GM12878 (cell line): Measurements from ENCODE around the gene KCNA1. TPM values are rescaled to one million over a fixed set of nuclear protein-coding genes. Genes with fewer than 3 reads are reported as not detected.

Experiments
- ATAC-seq: fragments of 200-7000 bp; cut with Tn5 transposase; 3 replicates; pipeline ENCODE4 v1.9.1; 2020; ENCODE audit warnings: mild to moderate bottlenecking, moderate library complexity
- BruUV-seq: library from RNA; stranded (reverse); fragments of 400-500 nt; replicated peaks from 2 replicates; lab custom pipeline; 2021; lab: Mats Ljungman, UMichigan
- CTCF ChIA-PET: fragments of 300-600 bp; sonication (Branson Sonifier 250); formaldehyde crosslinking; extraction: SDS; loops from one replicate; lab custom pipeline; 2021; ENCODE audit warnings: inconsistent platforms; lab: Yijun Ruan, JAX
- POLR2A ChIA-PET: fragments of 350-600 bp; formaldehyde crosslinking; extraction: SDS; loops from one replicate; lab custom pipeline; 2021; ENCODE audit warnings: inconsistent platforms; lab: Charles Lee
- RAD21 ChIA-PET: fragments of 300-600 bp; sonication (Branson Sonifier 250); formaldehyde crosslinking; loops from one replicate; lab custom pipeline; 2023; ENCODE audit warnings: antibody characterized with exemption; ENCODE audit not compliant: unreplicated experiment; lab: Charles Lee
- SMC1A ChIA-PET: fragments of 300-600 bp; sonication (Branson Sonifier 250); formaldehyde crosslinking; loops from one replicate; lab custom pipeline; 2023; ENCODE audit not compliant: unreplicated experiment, uncharacterized antibody; lab: Charles Lee
- DNase-seq: peaks from one replicate; pipeline ENCODE4 v3.0.0-alpha.2; 2011; ENCODE audit warnings: low read depth, low spot score
- FAIRE-seq: peaks from 3 replicates; lab custom pipeline; 2011; peaks lifted over from hg19 to GRCh38; lab: Jason Lieb, UNC
- H2AFZ ChIP-seq: 2 replicates; pipeline ENCODE4 v1.6.0; 2011; ENCODE audit warnings: low read depth, low read length, control low read depth; ENCODE audit not compliant: control insufficient read depth
- H3K27ac ChIP-seq: 2 replicates; pipeline ENCODE4 v1.5.1; 2011; ENCODE audit warnings: control low read depth; ENCODE audit not compliant: control insufficient read depth, insufficient read depth
- H3K27me3 ChIP-seq, 2 experiments: replicated peaks in 1 of 2; 2 replicates each; pipeline versions ENCODE4 v1.6.0 to v1.6.1; 2011; ENCODE audit warnings: low read length in 1 of 2; ENCODE audit not compliant: control insufficient read depth in 2 of 2, insufficient read depth in 2 of 2
- H3K36me3 ChIP-seq, 2 experiments: 2 replicates each; pipeline ENCODE4 v1.5.1; 2011; ENCODE audit warnings: low read length in 1 of 2; ENCODE audit not compliant: control insufficient read depth in 2 of 2, insufficient read depth in 2 of 2
- H3K4me1 ChIP-seq: 2 replicates; pipeline ENCODE4 v1.6.1; 2011; ENCODE audit warnings: mild to moderate bottlenecking, low read length, moderate library complexity, mixed read lengths; ENCODE audit not compliant: control insufficient read depth, insufficient read depth
- H3K4me2 ChIP-seq: 2 replicates; pipeline ENCODE4 v1.6.0; 2011; ENCODE audit warnings: control low read depth; ENCODE audit not compliant: control insufficient read depth, insufficient read depth
- H3K4me3 ChIP-seq: fragments of 200-600 bp; sonication (generic); 2 replicates; pipeline ENCODE4 v1.5.1; 2016
- H3K79me2 ChIP-seq: 2 replicates; pipeline ENCODE4 v1.6.0; 2011; ENCODE audit warnings: low read length; ENCODE audit not compliant: control insufficient read depth, insufficient read depth
- H3K9ac ChIP-seq: 2 replicates; pipeline ENCODE4 v1.8.0; 2011; ENCODE audit warnings: low read length, control low read depth, mixed read lengths; ENCODE audit not compliant: control insufficient read depth, insufficient read depth
- H3K9me3 ChIP-seq: replicated peaks from 3 replicates; pipeline ENCODE4 v1.5.1; 2011; ENCODE audit warnings: mild to moderate bottlenecking, low read length; ENCODE audit not compliant: control insufficient read depth, insufficient read depth
- H4K20me1 ChIP-seq: 2 replicates; pipeline ENCODE4 v1.6.0; 2011; ENCODE audit not compliant: control insufficient read depth, insufficient read depth
- BHLHE40 ChIP-seq, 2 experiments: fragments of 450-650 bp in 1 of 2; IDR thresholded peaks; 2 replicates each; pipeline ENCODE4 v1.6.1; 2011 to 2017; ENCODE audit warnings: low read depth in 2 of 2, borderline replicate concordance in 1 of 2, improper control_type of control experiment in 1 of 2, low read length in 1 of 2, mild to moderate bottlenecking in 1 of 2
- CBFB ChIP-seq: IDR thresholded peaks from 2 replicates; pipeline ENCODE4 v1.6.1; 2016; ENCODE audit warnings: antibody characterized with exemption, low read depth
- CBX5 ChIP-seq: sonication (generic); IDR thresholded peaks from 2 replicates; pipeline ENCODE4 v1.6.1; 2016; ENCODE audit warnings: low read depth, moderate library complexity, mild to moderate bottlenecking, inconsistent platforms
- CHD4 ChIP-seq: fragments of 200-600 bp; sonication (generic); IDR thresholded peaks from 2 replicates; pipeline ENCODE4 v1.6.1; 2016; ENCODE audit warnings: mild to moderate bottlenecking
- ETV6 ChIP-seq, 2 experiments: fragments of 450-650 bp in 1 of 2; IDR thresholded peaks in 1 of 2; conservative IDR thresholded peaks in 1 of 2; 2 replicates each; pipeline ENCODE4 v1.6.1; 2014; ENCODE audit warnings: antibody characterized with exemption in 1 of 2, borderline replicate concordance in 1 of 2, low read depth in 1 of 2, mild to moderate bottlenecking in 1 of 2, moderate library complexity in 1 of 2
- HDAC2 ChIP-seq: fragments of 200-600 bp; sonication (generic); IDR thresholded peaks from 2 replicates; pipeline ENCODE4 v1.6.1; 2017
- HDGF ChIP-seq: fragments of 450-650 bp; IDR thresholded peaks from 2 replicates; pipeline ENCODE4 v1.6.1; 2016; ENCODE audit warnings: antibody characterized with exemption
- NR2C2 ChIP-seq: IDR thresholded peaks from 2 replicates; pipeline ENCODE4 v1.6.1; 2011; ENCODE audit warnings: borderline replicate concordance, low read depth; ENCODE audit not compliant: control insufficient read depth, insufficient read length
- POLR2AphosphoS5 ChIP-seq: IDR thresholded peaks from 2 replicates; pipeline ENCODE4 v1.6.1; 2011; ENCODE audit warnings: mild to moderate bottlenecking, low read length, inconsistent platforms
- SUZ12 ChIP-seq: fragments of 200-600 bp; sonication (generic); IDR thresholded peaks from one replicate; pipeline ENCODE4 v1.6.1; 2018; ENCODE audit warnings: antibody characterized with exemption, mild to moderate bottlenecking; ENCODE audit not compliant: unreplicated experiment
- TARDBP ChIP-seq: IDR thresholded peaks from 2 replicates; pipeline ENCODE4 v1.6.1; 2016; ENCODE audit warnings: borderline replicate concordance
- ZBED1 ChIP-seq: IDR thresholded peaks from 2 replicates; pipeline ENCODE4 v1.6.1; 2016; ENCODE audit warnings: borderline replicate concordance
- ZZZ3 ChIP-seq: IDR thresholded peaks from 2 replicates; pipeline ENCODE4 v1.6.1; 2011; ENCODE audit warnings: low read depth; ENCODE audit not compliant: control insufficient read depth, insufficient read length
- WGBS: methylation state at CpG from one replicate; pipeline ENCODE4 v1.1.6; 2016; ENCODE audit warnings: low lambda C conversion rate; ENCODE audit not compliant: insufficient replicate concordance, insufficient coverage; ENCODE audit errors: missing lambda C conversion rate; 5-methylcytosine and 5-hydroxymethylcytosine counted together
- in situ Hi-C: fragments of 300-500 bp; cut with MboI; formaldehyde crosslinking; loops from 9 replicates; pipeline ENCODE4 v1.14.3; 2018; ENCODE audit warnings: mixed read lengths
- intact Hi-C: fragments of 100-400 bp; cut with micrococcal nuclease; formaldehyde crosslinking; loops from one replicate; pipeline ENCODE4 v1.14.2; 2022; ENCODE audit not compliant: unreplicated experiment
- polyA plus RNA-seq, 11 experiments: library from polyadenylated mRNA; depleted of rRNA in 4 of 11; unstranded in 6 of 11; stranded (reverse) in 5 of 11; fragments of >200 nt; fragmentation: Nextera tagmentation in 4 of 11; fragmentation: Illumina TruSeq in 1 of 11; extraction: Ambion mirVana in 4 of 11; extraction: Trizol in 1 of 11; gene quantifications; 1 replicate in 1 of 11; 2 replicates in 10 of 11; pipeline versions ENCODE4 v1.2.1 to v1.2.3, GENCODE V29; 2011 to 2016; ENCODE audit warnings: inconsistent platforms in 2 of 11, missing spikeins in 2 of 11, low read depth in 1 of 11
- total RNA-seq, 4 experiments: library from RNA; depleted of rRNA in 3 of 4; stranded (reverse); fragments of >200 nt in 3 of 4; fragmentation: Illumina TruSeq in 1 of 4; extraction: Trizol in 1 of 4; gene quantifications; 2 replicates each; pipeline versions ENCODE4 v1.2.1 to v1.2.3, GENCODE V29; 2013 to 2021
- TF ChIP-seq, protein P1 (sequence below): fragments of 450-650 bp; IDR thresholded peaks from 2 replicates; pipeline ENCODE4 v1.6.1; 2018; ENCODE audit warnings: borderline replicate concordance, mild to moderate bottlenecking; ENCODE audit not compliant: partially characterized antibody
- TF ChIP-seq, protein P2 (sequence below), 3 experiments: IDR thresholded peaks in 2 of 3; conservative IDR thresholded peaks in 1 of 3; 2 replicates each; pipeline ENCODE4 v1.5.1; 2011; ENCODE audit warnings: low read depth in 3 of 3, low read length in 3 of 3, mild to moderate bottlenecking in 3 of 3, control low read depth in 2 of 3, moderate library complexity in 2 of 3, inconsistent platforms in 1 of 3, mixed read lengths in 1 of 3; ENCODE audit not compliant: control insufficient read depth in 2 of 3, insufficient read depth in 1 of 3; ENCODE audit errors: extremely low read depth in 1 of 3
- TF ChIP-seq, protein P3 (sequence below): IDR thresholded peaks from 2 replicates; pipeline ENCODE4 v1.6.1; 2012; ENCODE audit warnings: low read depth, low read length, improper control_type of control experiment
- TF ChIP-seq, protein P4 (sequence below): fragments of 450-650 bp; IDR thresholded peaks from 2 replicates; pipeline ENCODE4 v1.6.1; 2017; ENCODE audit warnings: borderline replicate concordance

KCNA1 gene
- total and polyA plus RNA-seq, 10 of the 15 experiments (the other 5 are each of a cell fraction or from before 2014, with no cell fraction given) = 0.05 to 0.77 (median 0.33) TPM

DNA sequence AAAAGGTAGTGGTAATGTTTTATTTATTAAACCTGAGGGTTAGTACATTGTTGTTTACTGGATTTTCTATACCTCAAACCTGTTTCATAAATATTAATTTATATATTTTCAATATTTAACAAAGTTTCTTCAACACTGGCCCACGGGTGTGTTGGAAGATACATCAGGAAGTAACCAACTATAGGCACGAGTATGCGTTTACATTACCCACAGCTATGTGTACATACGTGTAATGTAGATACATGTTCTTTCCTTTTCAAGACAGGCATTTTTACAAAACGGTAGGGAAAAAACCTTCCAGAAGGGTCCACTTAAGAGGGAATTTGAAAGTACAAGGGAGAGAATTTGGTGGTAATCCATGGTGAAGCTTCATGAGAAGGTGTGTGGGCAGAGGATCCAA lies 17.8 kb upstream of the KCNA1 start (continued):
- TF ChIP-seq, protein P1, sequence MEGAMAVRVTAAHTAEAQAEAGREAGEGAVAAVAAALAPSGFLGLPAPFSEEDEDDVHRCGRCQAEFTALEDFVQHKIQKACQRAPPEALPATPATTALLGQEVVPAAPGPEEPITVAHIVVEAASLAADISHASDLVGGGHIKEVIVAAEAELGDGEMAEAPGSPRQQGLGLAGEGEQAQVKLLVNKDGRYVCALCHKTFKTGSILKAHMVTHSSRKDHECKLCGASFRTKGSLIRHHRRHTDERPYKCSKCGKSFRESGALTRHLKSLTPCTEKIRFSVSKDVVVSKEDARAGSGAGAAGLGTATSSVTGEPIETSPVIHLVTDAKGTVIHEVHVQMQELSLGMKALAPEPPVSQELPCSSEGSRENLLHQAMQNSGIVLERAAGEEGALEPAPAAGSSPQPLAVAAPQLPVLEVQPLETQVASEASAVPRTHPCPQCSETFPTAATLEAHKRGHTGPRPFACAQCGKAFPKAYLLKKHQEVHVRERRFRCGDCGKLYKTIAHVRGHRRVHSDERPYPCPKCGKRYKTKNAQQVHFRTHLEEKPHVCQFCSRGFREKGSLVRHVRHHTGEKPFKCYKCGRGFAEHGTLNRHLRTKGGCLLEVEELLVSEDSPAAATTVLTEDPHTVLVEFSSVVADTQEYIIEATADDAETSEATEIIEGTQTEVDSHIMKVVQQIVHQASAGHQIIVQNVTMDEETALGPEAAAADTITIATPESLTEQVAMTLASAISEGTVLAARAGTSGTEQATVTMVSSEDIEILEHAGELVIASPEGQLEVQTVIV = no peak
- TF ChIP-seq POLR2AphosphoS5 (no peak), CHD4 (no peak), TARDBP (no peak), CBFB (no peak), NR2C2 (no peak)

DNA sequence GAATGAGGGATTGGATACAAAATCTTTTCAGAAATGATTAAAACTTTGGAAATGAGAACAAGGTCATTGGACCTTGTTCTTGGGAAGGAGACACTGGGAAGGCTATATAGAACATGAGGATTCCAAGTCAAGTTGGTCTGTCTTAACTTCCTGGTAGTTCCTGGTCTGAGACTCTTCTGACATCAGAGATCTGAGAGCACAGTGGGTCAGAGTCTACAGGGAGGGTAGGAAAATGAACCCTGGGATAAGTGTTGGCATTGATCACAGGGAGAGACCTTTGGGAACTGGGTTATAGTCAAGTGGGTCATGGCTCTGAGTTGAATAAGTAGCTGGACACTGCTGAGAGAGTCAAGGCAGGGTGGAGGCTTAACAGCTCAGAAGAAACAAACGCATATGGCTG lies 17.3 kb upstream of the KCNA1 start:
- Histone ChIP-seq H3K4me3 (no peak overlapping the region), H3K27ac (no peak overlapping the region), H3K36me3 (no peaks in the 10 kb centered on the region), H2AFZ (no peak overlapping the region), H3K4me1 (no peaks in the 10 kb centered on the region), H3K79me2 (no peaks in the 10 kb centered on the region), H4K20me1 (no peaks in the 10 kb centered on the region), H3K9me3 (no peaks in the 10 kb centered on the region), H3K4me2 (no peak overlapping the region), H3K27me3 (no peaks in the 10 kb centered on the region; a peak in 1 of 4 replicates), H3K9ac (no peak overlapping the region)
- ChIA-PET SMC1A (interaction anchor here (0.7 to 1.4 kb wide), 2 partner anchors 10 to 14 kb away, joined by 3 to 6 read pairs; no protein-coding TSS in a partner anchor), RAD21 (no interaction called here), CTCF (interaction anchor here (1.0 kb wide), 1 partner anchor 35 kb away, joined by 6 read pairs; no protein-coding TSS in a partner anchor), POLR2A (no interaction called here)
- 85% methylated on average over 1 of the region's 1 CpG for WGBS
- no peak for FAIRE-seq
- intact Hi-C loops (no loop called here), in situ Hi-C loops (no loop called here)
- no peak for ATAC-seq
- no TSS peak for BruUV-seq
- DNase-seq = no peak
- TF ChIP-seq BHLHE40 (IDR thresholded peaks at IDR 0.05; ENCODE audit: borderline replicate concordance in 1 of 2, low read depth in 2 of 2, low read length in 1 of 2) (no peak), HDAC2 (no peak), HDGF (no peak), CBX5 (no peak), ETV6 (conservative IDR thresholded peaks at IDR 0.05 in 1 of 2, IDR thresholded peaks at IDR 0.05 in 1 of 2; ENCODE audit: borderline replicate concordance in 1 of 2, low read depth in 1 of 2) (no peak), SUZ12 (no peak), ZZZ3 (no peak), ZBED1 (no peak)
- TF ChIP-seq, protein P2, sequence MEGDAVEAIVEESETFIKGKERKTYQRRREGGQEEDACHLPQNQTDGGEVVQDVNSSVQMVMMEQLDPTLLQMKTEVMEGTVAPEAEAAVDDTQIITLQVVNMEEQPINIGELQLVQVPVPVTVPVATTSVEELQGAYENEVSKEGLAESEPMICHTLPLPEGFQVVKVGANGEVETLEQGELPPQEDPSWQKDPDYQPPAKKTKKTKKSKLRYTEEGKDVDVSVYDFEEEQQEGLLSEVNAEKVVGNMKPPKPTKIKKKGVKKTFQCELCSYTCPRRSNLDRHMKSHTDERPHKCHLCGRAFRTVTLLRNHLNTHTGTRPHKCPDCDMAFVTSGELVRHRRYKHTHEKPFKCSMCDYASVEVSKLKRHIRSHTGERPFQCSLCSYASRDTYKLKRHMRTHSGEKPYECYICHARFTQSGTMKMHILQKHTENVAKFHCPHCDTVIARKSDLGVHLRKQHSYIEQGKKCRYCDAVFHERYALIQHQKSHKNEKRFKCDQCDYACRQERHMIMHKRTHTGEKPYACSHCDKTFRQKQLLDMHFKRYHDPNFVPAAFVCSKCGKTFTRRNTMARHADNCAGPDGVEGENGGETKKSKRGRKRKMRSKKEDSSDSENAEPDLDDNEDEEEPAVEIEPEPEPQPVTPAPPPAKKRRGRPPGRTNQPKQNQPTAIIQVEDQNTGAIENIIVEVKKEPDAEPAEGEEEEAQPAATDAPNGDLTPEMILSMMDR (IDR thresholded peaks at IDR 0.05 in 2 of 3, conservative IDR thresholded peaks at IDR 0.05 in 1 of 3; ENCODE audit: control insufficient read depth in 2 of 3, extremely low read depth in 1 of 3, insufficient read depth in 1 of 3, low read depth in 3 of 3, low read length in 3 of 3) = no peak
- TF ChIP-seq, protein P3, sequence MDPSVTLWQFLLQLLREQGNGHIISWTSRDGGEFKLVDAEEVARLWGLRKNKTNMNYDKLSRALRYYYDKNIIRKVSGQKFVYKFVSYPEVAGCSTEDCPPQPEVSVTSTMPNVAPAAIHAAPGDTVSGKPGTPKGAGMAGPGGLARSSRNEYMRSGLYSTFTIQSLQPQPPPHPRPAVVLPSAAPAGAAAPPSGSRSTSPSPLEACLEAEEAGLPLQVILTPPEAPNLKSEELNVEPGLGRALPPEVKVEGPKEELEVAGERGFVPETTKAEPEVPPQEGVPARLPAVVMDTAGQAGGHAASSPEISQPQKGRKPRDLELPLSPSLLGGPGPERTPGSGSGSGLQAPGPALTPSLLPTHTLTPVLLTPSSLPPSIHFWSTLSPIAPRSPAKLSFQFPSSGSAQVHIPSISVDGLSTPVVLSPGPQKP = no peak
- TF ChIP-seq, protein P4, sequence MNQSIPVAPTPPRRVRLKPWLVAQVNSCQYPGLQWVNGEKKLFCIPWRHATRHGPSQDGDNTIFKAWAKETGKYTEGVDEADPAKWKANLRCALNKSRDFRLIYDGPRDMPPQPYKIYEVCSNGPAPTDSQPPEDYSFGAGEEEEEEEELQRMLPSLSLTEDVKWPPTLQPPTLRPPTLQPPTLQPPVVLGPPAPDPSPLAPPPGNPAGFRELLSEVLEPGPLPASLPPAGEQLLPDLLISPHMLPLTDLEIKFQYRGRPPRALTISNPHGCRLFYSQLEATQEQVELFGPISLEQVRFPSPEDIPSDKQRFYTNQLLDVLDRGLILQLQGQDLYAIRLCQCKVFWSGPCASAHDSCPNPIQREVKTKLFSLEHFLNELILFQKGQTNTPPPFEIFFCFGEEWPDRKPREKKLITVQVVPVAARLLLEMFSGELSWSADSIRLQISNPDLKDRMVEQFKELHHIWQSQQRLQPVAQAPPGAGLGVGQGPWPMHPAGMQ = no peak
